Measurements from ENCODE around the gene SNX5. TPM values are rescaled to one million over a fixed set of nuclear protein-coding genes. Genes with fewer than 3 reads are reported as not detected.

The SNX5 gene
- polyA plus RNA-seq, 1 donor from 2014 or later = 59.8 TPM

DNA sequence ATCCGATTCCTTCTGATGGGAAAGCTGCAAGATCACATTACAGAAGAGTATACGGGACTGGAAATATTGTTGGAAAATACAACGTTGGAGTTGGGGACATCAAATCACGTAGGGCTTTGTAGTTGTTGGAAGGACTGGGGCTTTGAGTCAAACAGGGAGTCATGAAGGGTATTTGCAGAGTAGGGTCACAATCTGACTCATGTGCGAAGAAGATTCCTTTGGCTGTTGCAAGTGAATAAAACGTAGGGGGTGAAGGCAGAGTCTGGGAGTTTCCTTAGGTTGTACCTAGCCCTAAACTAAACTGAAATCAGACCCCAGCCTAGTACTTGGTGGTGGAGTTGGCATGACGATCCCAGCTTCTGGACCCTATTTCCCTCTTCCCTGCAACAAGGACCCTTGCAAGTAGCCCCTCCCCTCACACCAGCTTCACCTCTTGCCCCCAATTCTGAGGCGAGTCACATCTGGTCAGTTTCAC lies 32.3 kb downstream of the SNX5 start:
- no peaks in the 10 kb centered on the region for H3K36me3 ChIP-seq (ENCODE audit: insufficient read depth, low read length)
- H3K9me3 ChIP-seq (ENCODE audit: low read length) = no peaks in the 10 kb centered on the region
- no peak overlapping the region for H2AFZ ChIP-seq (ENCODE audit: low read depth, low read length)
- H3K79me2 ChIP-seq (replicated peaks; ENCODE audit: insufficient read depth, low read length) = no peaks in the 10 kb centered on the region
- no peaks in the 10 kb centered on the region for H3F3A ChIP-seq (ENCODE audit: insufficient read depth, low read length, poor library complexity, severe bottlenecking)
- no peak overlapping the region for H3K27ac ChIP-seq (ENCODE audit: low read length)
- H3K9me2 ChIP-seq (ENCODE audit: insufficient read depth, low read length) = no peaks in the 10 kb centered on the region
- H4K20me1 ChIP-seq (ENCODE audit: insufficient read depth) = no peaks in the 10 kb centered on the region
- no peak for TF ChIP-seq RAD21 (conservative IDR thresholded peaks at IDR 0.05)
- TF ChIP-seq EZH2 (IDR thresholded peaks at IDR 0.05; ENCODE audit: borderline replicate concordance, insufficient read depth, low read length, poor library complexity, severe bottlenecking) = no peak
- TF ChIP-seq EP300 (conservative IDR thresholded peaks at IDR 0.05; ENCODE audit: poor library complexity, severe bottlenecking) = no peak
- TF ChIP-seq TAF1 (IDR thresholded peaks at IDR 0.05; ENCODE audit: low read depth) = no peak
- TF ChIP-seq POLR2AphosphoS5 (IDR thresholded peaks at IDR 0.05) = no peak
- TF ChIP-seq, protein P1, sequence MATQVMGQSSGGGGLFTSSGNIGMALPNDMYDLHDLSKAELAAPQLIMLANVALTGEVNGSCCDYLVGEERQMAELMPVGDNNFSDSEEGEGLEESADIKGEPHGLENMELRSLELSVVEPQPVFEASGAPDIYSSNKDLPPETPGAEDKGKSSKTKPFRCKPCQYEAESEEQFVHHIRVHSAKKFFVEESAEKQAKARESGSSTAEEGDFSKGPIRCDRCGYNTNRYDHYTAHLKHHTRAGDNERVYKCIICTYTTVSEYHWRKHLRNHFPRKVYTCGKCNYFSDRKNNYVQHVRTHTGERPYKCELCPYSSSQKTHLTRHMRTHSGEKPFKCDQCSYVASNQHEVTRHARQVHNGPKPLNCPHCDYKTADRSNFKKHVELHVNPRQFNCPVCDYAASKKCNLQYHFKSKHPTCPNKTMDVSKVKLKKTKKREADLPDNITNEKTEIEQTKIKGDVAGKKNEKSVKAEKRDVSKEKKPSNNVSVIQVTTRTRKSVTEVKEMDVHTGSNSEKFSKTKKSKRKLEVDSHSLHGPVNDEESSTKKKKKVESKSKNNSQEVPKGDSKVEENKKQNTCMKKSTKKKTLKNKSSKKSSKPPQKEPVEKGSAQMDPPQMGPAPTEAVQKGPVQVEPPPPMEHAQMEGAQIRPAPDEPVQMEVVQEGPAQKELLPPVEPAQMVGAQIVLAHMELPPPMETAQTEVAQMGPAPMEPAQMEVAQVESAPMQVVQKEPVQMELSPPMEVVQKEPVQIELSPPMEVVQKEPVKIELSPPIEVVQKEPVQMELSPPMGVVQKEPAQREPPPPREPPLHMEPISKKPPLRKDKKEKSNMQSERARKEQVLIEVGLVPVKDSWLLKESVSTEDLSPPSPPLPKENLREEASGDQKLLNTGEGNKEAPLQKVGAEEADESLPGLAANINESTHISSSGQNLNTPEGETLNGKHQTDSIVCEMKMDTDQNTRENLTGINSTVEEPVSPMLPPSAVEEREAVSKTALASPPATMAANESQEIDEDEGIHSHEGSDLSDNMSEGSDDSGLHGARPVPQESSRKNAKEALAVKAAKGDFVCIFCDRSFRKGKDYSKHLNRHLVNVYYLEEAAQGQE (IDR thresholded peaks at IDR 0.05; ENCODE audit: borderline replicate concordance) = no peak
- TF ChIP-seq MXI1 (conservative IDR thresholded peaks at IDR 0.05; ENCODE audit: poor library complexity, severe bottlenecking) = no peak
- TF ChIP-seq, protein P2, sequence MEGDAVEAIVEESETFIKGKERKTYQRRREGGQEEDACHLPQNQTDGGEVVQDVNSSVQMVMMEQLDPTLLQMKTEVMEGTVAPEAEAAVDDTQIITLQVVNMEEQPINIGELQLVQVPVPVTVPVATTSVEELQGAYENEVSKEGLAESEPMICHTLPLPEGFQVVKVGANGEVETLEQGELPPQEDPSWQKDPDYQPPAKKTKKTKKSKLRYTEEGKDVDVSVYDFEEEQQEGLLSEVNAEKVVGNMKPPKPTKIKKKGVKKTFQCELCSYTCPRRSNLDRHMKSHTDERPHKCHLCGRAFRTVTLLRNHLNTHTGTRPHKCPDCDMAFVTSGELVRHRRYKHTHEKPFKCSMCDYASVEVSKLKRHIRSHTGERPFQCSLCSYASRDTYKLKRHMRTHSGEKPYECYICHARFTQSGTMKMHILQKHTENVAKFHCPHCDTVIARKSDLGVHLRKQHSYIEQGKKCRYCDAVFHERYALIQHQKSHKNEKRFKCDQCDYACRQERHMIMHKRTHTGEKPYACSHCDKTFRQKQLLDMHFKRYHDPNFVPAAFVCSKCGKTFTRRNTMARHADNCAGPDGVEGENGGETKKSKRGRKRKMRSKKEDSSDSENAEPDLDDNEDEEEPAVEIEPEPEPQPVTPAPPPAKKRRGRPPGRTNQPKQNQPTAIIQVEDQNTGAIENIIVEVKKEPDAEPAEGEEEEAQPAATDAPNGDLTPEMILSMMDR (IDR thresholded peaks at IDR 0.05; ENCODE audit: poor library complexity, severe bottlenecking) = no peak
- TF ChIP-seq SMC3 (conservative IDR thresholded peaks at IDR 0.05; ENCODE audit: poor library complexity) = no peak
- no peak overlapping the region for H3K9ac ChIP-seq (ENCODE audit: low read length)
- no peak overlapping the region for H3K4me3 ChIP-seq (ENCODE audit: low read length)
- no peaks in the 10 kb centered on the region for H3K27me3 ChIP-seq (ENCODE audit: insufficient read depth, low read depth, low read length)
- H3K4me2 ChIP-seq (ENCODE audit: low read length) = no peak overlapping the region

DNA sequence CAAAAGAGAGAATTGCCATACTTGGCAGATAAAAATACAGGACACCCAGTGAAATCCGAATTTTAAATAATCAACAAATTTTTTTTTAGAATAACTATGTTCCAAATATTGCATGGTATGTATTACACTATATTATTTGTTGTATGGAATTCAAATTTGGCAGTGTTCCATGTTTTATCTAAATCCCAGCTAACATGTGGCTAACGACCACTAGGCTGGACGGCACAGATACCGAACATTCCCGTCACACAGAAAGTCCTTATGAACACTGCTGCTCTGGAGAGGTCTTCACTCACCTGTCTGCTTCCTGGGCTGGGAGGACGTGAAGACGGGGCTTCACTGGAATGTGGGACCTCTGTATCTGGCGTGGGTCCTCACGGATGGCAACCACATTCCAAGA lies 32.8 kb downstream of the SNX5 start:
- H3K79me2 ChIP-seq (replicated peaks; ENCODE audit: insufficient read depth, low read length) = no peaks in the 10 kb centered on the region
- no peaks in the 10 kb centered on the region for H3F3A ChIP-seq (ENCODE audit: insufficient read depth, low read length, poor library complexity, severe bottlenecking)
- no peak overlapping the region for H3K27ac ChIP-seq (ENCODE audit: low read length)
- no peaks in the 10 kb centered on the region for H3K27me3 ChIP-seq (ENCODE audit: insufficient read depth, low read depth, low read length)
- no peak overlapping the region for H2AFZ ChIP-seq (ENCODE audit: low read depth, low read length)
- no peaks in the 10 kb centered on the region for H3K36me3 ChIP-seq (ENCODE audit: insufficient read depth, low read length)
- H3K9me3 ChIP-seq (ENCODE audit: low read length) = no peaks in the 10 kb centered on the region
- TF ChIP-seq, protein P2 (IDR thresholded peaks at IDR 0.05; ENCODE audit: poor library complexity, severe bottlenecking) = no peak
- TF ChIP-seq RAD21 (conservative IDR thresholded peaks at IDR 0.05) = no peak
- no peak for TF ChIP-seq SMC3 (conservative IDR thresholded peaks at IDR 0.05; ENCODE audit: poor library complexity)
- TF ChIP-seq TAF1 (IDR thresholded peaks at IDR 0.05; ENCODE audit: low read depth) = no peak
- TF ChIP-seq EZH2 (IDR thresholded peaks at IDR 0.05; ENCODE audit: borderline replicate concordance, insufficient read depth, low read length, poor library complexity, severe bottlenecking) = no peak
- TF ChIP-seq MXI1 (conservative IDR thresholded peaks at IDR 0.05; ENCODE audit: poor library complexity, severe bottlenecking) = no peak
- TF ChIP-seq, protein P1 (IDR thresholded peaks at IDR 0.05; ENCODE audit: borderline replicate concordance) = no peak
- TF ChIP-seq POLR2AphosphoS5 (IDR thresholded peaks at IDR 0.05) = no peak
- TF ChIP-seq EP300 (conservative IDR thresholded peaks at IDR 0.05; ENCODE audit: poor library complexity, severe bottlenecking) = no peak
- no peak overlapping the region for H3K4me3 ChIP-seq (ENCODE audit: low read length)
- no peaks in the 10 kb centered on the region for H3K9me2 ChIP-seq (ENCODE audit: insufficient read depth, low read length)
- H3K4me2 ChIP-seq (ENCODE audit: low read length) = no peak overlapping the region
- H3K9ac ChIP-seq (ENCODE audit: low read length) = no peak overlapping the region
- H4K20me1 ChIP-seq (ENCODE audit: insufficient read depth) = no peaks in the 10 kb centered on the region

Measured in neural cell (in vitro differentiated cells).